Breast epithelium (tissue), 3 donors: ENCODE results near the gene CNOT6L.

ENCODE experiments used
- CTCF ChIP-seq, 3 donors: fragments of 450-650 bp; IDR thresholded peaks; one replicate each; pipeline ENCODE4 v1.5.1; 2016 to 2017; ENCODE audit warnings: antibody characterized with exemption in 3 of 3, mild to moderate bottlenecking in 3 of 3, moderate library complexity in 3 of 3
- POLR2A ChIP-seq: fragments of 450-650 bp; IDR thresholded peaks from one replicate; pipeline ENCODE4 v1.6.1; 2016; ENCODE audit warnings: antibody characterized with exemption, mild to moderate bottlenecking, moderate library complexity
- POLR2AphosphoS5 ChIP-seq, 3 donors: sonication (generic); formaldehyde crosslinking; IDR thresholded peaks; one replicate each; pipeline ENCODE4 v1.6.1; 2017; ENCODE audit warnings: antibody characterized with exemption in 3 of 3

- no peak for TF ChIP-seq CTCF (IDR thresholded peaks at IDR 0.05)
- TF ChIP-seq POLR2AphosphoS5 (IDR thresholded peaks at IDR 0.05): no peak
- no peak for TF ChIP-seq POLR2A
Observed at GRCh38 chr4:77798385-77798784, 20.8 kb downstream of the CNOT6L start.
